Prostate gland (tissue), 2 donors: ENCODE results near the gene SIRT7.

Source experiments
- CTCF ChIP-seq, 4 experiments: fragments of 200-600 bp in 2 of 4; fragments of 450-650 bp in 2 of 4; sonication (generic) in 2 of 4; IDR thresholded peaks; 1 replicate in 3 of 4; 2 replicates in 1 of 4; pipeline ENCODE4 v1.5.1; 2016 to 2019; ENCODE audit warnings: antibody characterized with exemption in 4 of 4, mild to moderate bottlenecking in 2 of 4, moderate library complexity in 2 of 4
- POLR2A ChIP-seq: fragments of 450-650 bp; IDR thresholded peaks from one replicate; pipeline ENCODE4 v1.6.1; 2016; ENCODE audit warnings: antibody characterized with exemption, mild to moderate bottlenecking
- POLR2AphosphoS5 ChIP-seq: sonication (generic); formaldehyde crosslinking; IDR thresholded peaks from one replicate; pipeline ENCODE4 v1.6.1; 2017; ENCODE audit warnings: antibody characterized with exemption

GRCh38 chr17:81903415-81903831 lies 14.6 kb downstream of the SIRT7 start:
- no peak for TF ChIP-seq CTCF (IDR thresholded peaks at IDR 0.05)
- no peak for TF ChIP-seq POLR2A
- no peak for TF ChIP-seq POLR2AphosphoS5
